Epithelial cell of esophagus (primary cell): ENCODE data around the gene VWA3B.
"Not testable (repeated sequence)": the region's sequence is repeated elsewhere in the genome, so short reads cannot be mapped to it uniquely, and the experiment has no call there.

Source experiments
- DNase-seq: peaks from one replicate; pipeline ENCODE4 v3.0.0; 2010; ENCODE audit warnings: low read depth
- H3K4me3 ChIP-seq: 2 replicates; pipeline ENCODE4 v1.5.1; 2011; ENCODE audit warnings: mild to moderate bottlenecking, low read length, control low read depth
- CTCF ChIP-seq: IDR thresholded peaks from 2 replicates; pipeline ENCODE4 v1.5.1; 2011; ENCODE audit warnings: low read depth, mild to moderate bottlenecking, low read length, control low read depth, inconsistent platforms; ENCODE audit not compliant: insufficient read depth; ENCODE audit errors: missing control alignments

The VWA3B gene

GRCh38 chr2:98134172-98135005 is 47.4 kb downstream of the VWA3B start:
- TF ChIP-seq CTCF: no peak
- peak; percentile 21 for DNase-seq
- no peak overlapping the region for H3K4me3 ChIP-seq

- H3K4me3 ChIP-seq: no peak overlapping the region
- DNase-seq: peak; percentile 22
- TF ChIP-seq CTCF: no peak
Observed at GRCh38 chr2:98137196-98137595, 50.2 kb downstream of the VWA3B start.

- not testable (repeated sequence) for DNase-seq, H3K4me3 ChIP-seq
Observed at GRCh38 chr2:98138978-98139377, 52.0 kb downstream of the VWA3B start.

- no peak for TF ChIP-seq CTCF
- no peak for DNase-seq
- H3K4me3 ChIP-seq: no peak overlapping the region
Observed at GRCh38 chr2:98140210-98140609, 53.2 kb downstream of the VWA3B start.

- no peak for DNase-seq
- no peak overlapping the region for H3K4me3 ChIP-seq
- TF ChIP-seq CTCF: no peak
Observed at GRCh38 chr2:98142106-98142791, 55.3 kb downstream of the VWA3B start.

GRCh38 chr2:98145070-98145469 is 58.1 kb downstream of the VWA3B start:
- H3K4me3 ChIP-seq: no peak overlapping the region
- TF ChIP-seq CTCF: no peak
- no peak for DNase-seq

GRCh38 chr2:98147900-98148299 is 60.9 kb downstream of the VWA3B start:
- DNase-seq, H3K4me3 ChIP-seq: not testable (repeated sequence)

GRCh38 chr2:98148595-98149332 is 61.8 kb downstream of the VWA3B start:
- no peak for TF ChIP-seq CTCF
- DNase-seq: no peak
- no peak overlapping the region for H3K4me3 ChIP-seq
